Activated CD4-positive, alpha-beta T cell treated with anti-CD3 and anti-CD28 coated beads, Interleukin-2, amount 50 U/mL, for 16 hours (primary cell): ENCODE data around the gene BMS1.
"Not testable (repeated sequence)": the region's sequence is repeated elsewhere in the genome, so short reads cannot be mapped to it uniquely, and the experiment has no call there.

Experiments
- DNase-seq: peaks from one replicate; pipeline ENCODE4 v3.0.0-alpha.2; 2020

Gene BMS1

GRCh38 chr10:42782446-42783180, at the start of gene BMS1:
Gene BMS1, plus strand, starts transcription at chr10:42782795. Its CDS starts 1,600 bp downstream, at chr10:42784395.
- DNase-seq, result peak; percentile 94

- DNase-seq, result no peak
These were observed 48.1 kb upstream of the BMS1 start for GRCh38 chr10:42734536-42734935.

GRCh38 chr10:42738679-42739078, 43.9 kb upstream of the BMS1 start:
- DNase-seq, result no peak

- DNase-seq, result not testable (repeated sequence)
These were observed 41.1 kb upstream of the BMS1 start for GRCh38 chr10:42741536-42741935.

- no peak for DNase-seq
These were observed 38.9 kb upstream of the BMS1 start for GRCh38 chr10:42743697-42744096.

GRCh38 chr10:42744134-42744701, 38.4 kb upstream of the BMS1 start:
- DNase-seq, result no peak

GRCh38 chr10:42753126-42753506, 29.5 kb upstream of the BMS1 start:
- peak; percentile 72 for DNase-seq

GRCh38 chr10:42753507-42754154, 29.0 kb upstream of the BMS1 start:
- no peak for DNase-seq

GRCh38 chr10:42754155-42755027, 28.2 kb upstream of the BMS1 start:
- no peak for DNase-seq

GRCh38 chr10:42755028-42755451, 27.6 kb upstream of the BMS1 start:
- no peak for DNase-seq

- no peak for DNase-seq
These were observed 27.0 kb upstream of the BMS1 start for GRCh38 chr10:42755556-42756093.

- DNase-seq, result no peak
These were observed 14.7 kb upstream of the BMS1 start for GRCh38 chr10:42767906-42768305.

- no peak for DNase-seq
These were observed 13.9 kb upstream of the BMS1 start for GRCh38 chr10:42768581-42769152.

GRCh38 chr10:42769173-42769572, 13.4 kb upstream of the BMS1 start:
- DNase-seq, result no peak

- DNase-seq, result no peak
These were observed 12.9 kb upstream of the BMS1 start for GRCh38 chr10:42769673-42770072.

GRCh38 chr10:42776681-42777080, 5.9 kb upstream of the BMS1 start:
- no peak for DNase-seq

- DNase-seq, result no peak
These were observed 2.1 kb upstream of the BMS1 start for GRCh38 chr10:42780456-42780855.

- DNase-seq, result peak; percentile 6
These were observed 626 bp upstream of the BMS1 start for GRCh38 chr10:42781893-42782445.

GRCh38 chr10:42783181-42783549, 570 bp downstream of the BMS1 start:
- DNase-seq, result peak; percentile 46

- DNase-seq, result no peak
These were observed 3.2 kb downstream of the BMS1 start for GRCh38 chr10:42785759-42786158.

- DNase-seq, result no peak
These were observed 8.2 kb downstream of the BMS1 start for GRCh38 chr10:42790835-42791234.

- DNase-seq, result no peak
These were observed 13.1 kb downstream of the BMS1 start for GRCh38 chr10:42795701-42796100.
